ENCODE data around the gene ASF1A.

DNA sequence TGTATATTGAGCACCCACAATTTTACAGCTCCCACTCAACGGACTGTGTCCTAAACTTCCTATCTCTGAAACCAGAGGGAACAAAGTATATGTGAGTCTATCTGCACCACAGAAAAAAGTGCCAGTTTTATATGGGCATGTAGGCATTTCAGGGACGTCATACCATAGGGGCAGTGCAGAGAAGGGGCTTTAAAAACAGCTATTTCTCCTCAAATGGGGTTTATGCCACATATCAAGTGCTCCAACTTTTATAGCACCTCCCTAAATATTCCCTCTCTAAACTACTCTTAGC is 28.9 kb upstream of the ASF1A start:
- TF ChIP-seq, protein P1, sequence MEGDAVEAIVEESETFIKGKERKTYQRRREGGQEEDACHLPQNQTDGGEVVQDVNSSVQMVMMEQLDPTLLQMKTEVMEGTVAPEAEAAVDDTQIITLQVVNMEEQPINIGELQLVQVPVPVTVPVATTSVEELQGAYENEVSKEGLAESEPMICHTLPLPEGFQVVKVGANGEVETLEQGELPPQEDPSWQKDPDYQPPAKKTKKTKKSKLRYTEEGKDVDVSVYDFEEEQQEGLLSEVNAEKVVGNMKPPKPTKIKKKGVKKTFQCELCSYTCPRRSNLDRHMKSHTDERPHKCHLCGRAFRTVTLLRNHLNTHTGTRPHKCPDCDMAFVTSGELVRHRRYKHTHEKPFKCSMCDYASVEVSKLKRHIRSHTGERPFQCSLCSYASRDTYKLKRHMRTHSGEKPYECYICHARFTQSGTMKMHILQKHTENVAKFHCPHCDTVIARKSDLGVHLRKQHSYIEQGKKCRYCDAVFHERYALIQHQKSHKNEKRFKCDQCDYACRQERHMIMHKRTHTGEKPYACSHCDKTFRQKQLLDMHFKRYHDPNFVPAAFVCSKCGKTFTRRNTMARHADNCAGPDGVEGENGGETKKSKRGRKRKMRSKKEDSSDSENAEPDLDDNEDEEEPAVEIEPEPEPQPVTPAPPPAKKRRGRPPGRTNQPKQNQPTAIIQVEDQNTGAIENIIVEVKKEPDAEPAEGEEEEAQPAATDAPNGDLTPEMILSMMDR (IDR thresholded peaks at IDR 0.05; ENCODE audit: poor library complexity): no peak
- no peak for TF ChIP-seq EZH2phosphoT487 (IDR thresholded peaks at IDR 0.05; ENCODE audit: low read depth, severe bottlenecking, unreplicated experiment)
- TF ChIP-seq EZH2 (IDR thresholded peaks at IDR 0.05; ENCODE audit: borderline replicate concordance): no peak

Data from hepatocyte (in vitro differentiated cells).